ENCODE measurements around the gene TAMALIN.

Gene TAMALIN

GRCh38 chr12:52056801-52057637 is 50.3 kb downstream of the TAMALIN start:
- no peak for DNase-seq

GRCh38 chr12:52057638-52058576 is 51.2 kb downstream of the TAMALIN start:
- no peak for DNase-seq

- DNase-seq = no peak
These were observed 52.0 kb downstream of the TAMALIN start for GRCh38 chr12:52058631-52059361.

- DNase-seq = no peak
These were observed 53.1 kb downstream of the TAMALIN start for GRCh38 chr12:52059582-52060497.

GRCh38 chr12:52060498-52061177 is 53.9 kb downstream of the TAMALIN start:
- DNase-seq = no peak

DNA sequence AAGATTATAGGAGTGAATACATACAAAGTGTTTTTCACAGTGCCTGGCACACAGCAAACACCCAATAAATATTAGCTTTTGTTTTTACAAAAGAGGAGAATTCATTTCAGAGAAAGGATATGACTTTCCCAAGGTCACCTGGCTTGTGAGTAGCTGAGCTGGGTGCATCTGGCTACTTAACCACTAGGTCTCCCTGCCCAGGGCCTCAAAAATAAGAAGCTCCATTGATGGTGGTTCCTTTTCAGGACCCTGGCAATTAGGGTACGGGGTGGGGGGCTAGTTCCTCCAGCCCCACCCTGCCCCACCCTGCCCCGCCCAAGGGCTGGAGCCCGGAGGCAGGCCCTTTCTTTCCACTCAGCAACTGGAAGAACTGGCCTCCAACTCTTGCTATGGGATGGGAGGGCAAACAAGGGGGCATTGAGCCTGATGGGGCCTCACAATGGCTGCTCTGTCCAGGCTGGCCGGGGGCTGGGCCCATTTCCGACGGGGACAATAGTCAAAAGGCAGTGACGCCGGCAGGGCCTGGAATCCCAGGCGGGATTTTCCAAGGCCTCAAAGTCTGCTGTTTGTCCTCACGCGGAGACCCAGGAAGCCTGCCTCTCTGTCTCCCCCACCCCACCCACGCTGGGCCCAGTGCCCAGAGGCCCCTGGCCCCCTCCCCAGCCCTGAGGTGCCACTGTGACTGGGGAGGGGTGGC is 54.9 kb downstream of the TAMALIN start:
- DNase-seq = no peak

DNA sequence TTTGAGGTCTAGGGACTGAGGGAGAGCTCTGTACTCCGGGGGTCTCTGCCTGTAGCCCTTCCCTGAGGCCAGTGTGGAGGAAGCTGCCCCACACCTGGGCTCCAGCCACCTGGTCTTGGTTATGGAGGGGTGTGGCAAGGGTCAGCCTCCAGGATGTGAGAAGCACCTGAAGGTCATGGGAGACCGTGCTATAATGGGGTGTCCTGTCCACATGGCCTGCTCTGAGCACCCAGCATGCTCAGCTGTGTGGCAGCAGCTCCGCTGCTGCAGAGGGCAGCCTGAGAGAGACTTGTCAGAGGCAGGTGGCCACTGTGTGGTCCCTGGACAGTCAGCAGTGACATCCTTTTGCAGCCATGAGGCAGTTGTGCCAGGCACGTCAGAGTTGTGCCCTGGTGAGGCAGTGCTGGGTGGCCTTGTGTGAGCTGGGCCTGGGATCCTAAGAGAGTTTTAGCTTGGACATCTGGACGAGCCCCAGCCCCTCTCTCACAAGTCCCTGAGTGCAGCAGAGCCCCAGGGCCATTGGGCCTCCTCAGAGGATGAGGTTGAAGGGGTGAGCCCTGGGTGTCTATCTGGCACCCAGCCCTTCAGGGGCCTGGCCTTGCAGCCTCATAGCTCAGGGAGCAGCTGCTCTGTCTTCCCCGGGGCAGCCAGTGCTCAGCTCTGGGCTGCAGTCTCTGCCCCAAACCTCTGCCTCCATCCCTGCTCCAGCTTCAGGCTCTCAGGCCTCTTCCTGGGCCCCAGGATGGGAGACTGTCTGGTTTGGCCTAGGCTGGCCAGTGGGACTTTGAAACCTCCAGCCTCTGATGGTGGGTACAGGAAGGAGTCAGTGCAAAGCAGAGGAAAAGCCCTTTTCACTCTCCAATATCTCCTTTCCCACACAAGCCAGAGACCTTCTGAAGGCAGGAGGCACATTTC is 55.7 kb downstream of the TAMALIN start:
- no peak for DNase-seq

GRCh38 chr12:52063082-52063924 is 56.6 kb downstream of the TAMALIN start:
- DNase-seq = no peak

GRCh38 chr12:52063981-52064649 is 57.4 kb downstream of the TAMALIN start:
- no peak for DNase-seq

Data from NCI-H146 (cell line).